ENCODE data around the gene CAPNS2.

GRCh38 chr16:55567382-55567781, 898 bp downstream of the CAPNS2 start:
- TF ChIP-seq CTCF (IDR thresholded peaks at IDR 0.05) (no peak), POLR2A (IDR thresholded peaks at IDR 0.05) (no peak), POLR2AphosphoS5 (IDR thresholded peaks at IDR 0.05) (no peak)
